Neural progenitor cell (in vitro differentiated cells): ENCODE results near the gene CYP3A7.
"Not testable (repeated sequence)": the region's sequence is repeated elsewhere in the genome, so short reads cannot be mapped to it uniquely, and the experiment has no call there.

Experiments
- EZH2 ChIP-seq: fragments of 200-600 bp; sonication (generic); IDR thresholded peaks from 2 replicates; pipeline ENCODE4 v1.6.1; 2017; ENCODE audit warnings: antibody characterized with exemption, mild to moderate bottlenecking, moderate library complexity
- EZH2phosphoT487 ChIP-seq: fragments of 200-600 bp; sonication (generic); IDR thresholded peaks from 2 replicates; pipeline ENCODE4 v1.6.1; 2017; ENCODE audit warnings: antibody characterized with exemption
- TF ChIP-seq, protein P1 (sequence below): fragments of 200-600 bp; sonication (generic); IDR thresholded peaks from 2 replicates; pipeline ENCODE4 v1.5.1; 2017; ENCODE audit warnings: antibody characterized with exemption, mild to moderate bottlenecking

DNA sequence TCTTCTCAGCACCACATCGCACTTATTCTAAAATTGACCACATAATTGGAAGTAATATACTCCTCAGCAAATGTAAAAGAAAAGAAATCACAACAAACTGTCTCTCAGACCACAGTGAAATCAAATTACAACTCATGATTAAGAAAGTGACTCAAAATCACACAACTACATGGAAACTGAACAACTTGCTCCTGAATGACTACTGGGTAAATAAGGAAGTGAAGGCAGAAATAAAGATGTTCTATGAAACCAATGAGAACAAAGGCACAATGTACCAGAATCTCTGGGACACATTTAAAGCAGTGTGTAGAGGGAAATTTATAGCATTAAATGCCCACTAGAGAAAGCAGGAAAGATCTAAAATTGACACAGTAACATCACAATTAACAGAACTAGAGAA, 38.4 kb upstream of the CYP3A7 start:
- TF ChIP-seq EZH2, EZH2phosphoT487: not testable (repeated sequence)
- TF ChIP-seq, protein P1, sequence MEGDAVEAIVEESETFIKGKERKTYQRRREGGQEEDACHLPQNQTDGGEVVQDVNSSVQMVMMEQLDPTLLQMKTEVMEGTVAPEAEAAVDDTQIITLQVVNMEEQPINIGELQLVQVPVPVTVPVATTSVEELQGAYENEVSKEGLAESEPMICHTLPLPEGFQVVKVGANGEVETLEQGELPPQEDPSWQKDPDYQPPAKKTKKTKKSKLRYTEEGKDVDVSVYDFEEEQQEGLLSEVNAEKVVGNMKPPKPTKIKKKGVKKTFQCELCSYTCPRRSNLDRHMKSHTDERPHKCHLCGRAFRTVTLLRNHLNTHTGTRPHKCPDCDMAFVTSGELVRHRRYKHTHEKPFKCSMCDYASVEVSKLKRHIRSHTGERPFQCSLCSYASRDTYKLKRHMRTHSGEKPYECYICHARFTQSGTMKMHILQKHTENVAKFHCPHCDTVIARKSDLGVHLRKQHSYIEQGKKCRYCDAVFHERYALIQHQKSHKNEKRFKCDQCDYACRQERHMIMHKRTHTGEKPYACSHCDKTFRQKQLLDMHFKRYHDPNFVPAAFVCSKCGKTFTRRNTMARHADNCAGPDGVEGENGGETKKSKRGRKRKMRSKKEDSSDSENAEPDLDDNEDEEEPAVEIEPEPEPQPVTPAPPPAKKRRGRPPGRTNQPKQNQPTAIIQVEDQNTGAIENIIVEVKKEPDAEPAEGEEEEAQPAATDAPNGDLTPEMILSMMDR, result not testable (repeated sequence)
